NCI-H1694 treated with DMSO at 0.1 percent for 48 hours (cell line): Measurements from ENCODE around the gene POLD2.
A peak's percentile ranks its signal among the peaks of the same experiment; 100 is the strongest.

ENCODE experiments used
- DNase-seq: peaks from one replicate; lab custom pipeline; 2025; lab: John Stamatoyannopoulos, UW

POLD2 gene

DNA sequence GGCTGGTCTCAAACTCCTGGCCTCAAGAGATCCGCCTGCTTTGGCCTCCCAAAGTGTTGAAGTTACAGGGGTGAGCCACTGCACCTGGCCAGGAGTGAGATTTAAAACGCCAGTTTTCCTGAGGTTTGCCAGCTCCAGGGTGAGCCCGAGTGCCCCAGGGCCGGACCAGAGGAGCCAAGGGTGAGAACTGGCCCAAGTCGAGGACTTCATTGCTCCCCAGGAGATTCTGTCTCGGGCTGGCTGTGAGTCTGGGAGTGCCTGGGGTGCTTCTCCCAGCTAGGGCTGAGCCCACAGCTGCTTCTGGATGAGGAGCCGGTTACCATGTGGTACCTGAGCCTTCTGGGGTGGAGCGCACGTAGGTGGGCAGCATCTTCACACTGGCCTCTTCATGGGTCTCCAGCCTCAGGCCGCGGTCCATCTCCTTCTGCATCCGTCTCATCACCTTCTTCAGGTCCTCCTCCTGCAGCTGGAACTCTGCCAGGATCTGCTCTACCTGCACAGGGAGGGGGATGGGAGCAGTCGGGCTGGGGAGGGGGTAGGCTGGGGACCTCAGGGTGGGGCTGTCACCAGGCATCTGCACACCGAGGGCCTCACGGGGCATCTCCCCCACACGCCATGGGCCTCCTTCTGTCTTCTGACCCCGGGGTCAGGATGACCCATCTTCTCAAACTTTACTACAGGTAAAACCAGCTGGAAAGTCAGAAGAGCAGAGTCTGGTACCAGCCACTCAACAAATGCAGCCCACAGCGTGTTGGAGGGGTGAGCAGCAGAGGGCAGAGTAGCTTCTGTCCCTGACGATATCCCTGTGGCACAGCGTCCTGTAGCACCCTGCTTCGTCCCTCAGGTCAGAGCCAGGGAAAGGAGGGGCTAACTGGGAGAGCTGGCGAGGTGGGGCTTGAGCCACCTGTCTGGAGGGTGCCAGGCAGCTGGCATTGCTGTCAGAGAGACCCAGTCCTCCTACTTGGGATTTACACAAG, 29.9 kb upstream of the POLD2 start:
- no peak for DNase-seq

DNA sequence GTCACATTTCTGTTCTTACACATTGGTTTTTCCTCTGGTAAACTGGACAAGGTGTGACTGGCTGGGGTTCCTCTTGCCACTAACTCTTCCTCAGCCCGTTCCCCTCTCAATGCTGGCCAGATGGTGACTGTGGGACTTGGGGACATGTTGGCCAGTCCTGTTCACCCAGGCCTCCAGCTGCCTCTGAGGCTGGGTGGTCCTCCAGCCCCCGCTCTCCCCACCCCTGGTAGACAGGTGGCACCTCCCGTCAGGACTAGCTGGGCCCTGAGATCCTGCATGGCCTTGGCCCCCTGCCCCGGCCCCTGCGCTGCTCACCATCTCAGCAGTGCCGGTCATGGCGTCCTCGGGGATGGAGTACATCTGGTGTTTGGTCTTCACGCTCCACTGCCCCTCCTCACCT, 28.6 kb upstream of the POLD2 start:
- DNase-seq: no peak

DNA sequence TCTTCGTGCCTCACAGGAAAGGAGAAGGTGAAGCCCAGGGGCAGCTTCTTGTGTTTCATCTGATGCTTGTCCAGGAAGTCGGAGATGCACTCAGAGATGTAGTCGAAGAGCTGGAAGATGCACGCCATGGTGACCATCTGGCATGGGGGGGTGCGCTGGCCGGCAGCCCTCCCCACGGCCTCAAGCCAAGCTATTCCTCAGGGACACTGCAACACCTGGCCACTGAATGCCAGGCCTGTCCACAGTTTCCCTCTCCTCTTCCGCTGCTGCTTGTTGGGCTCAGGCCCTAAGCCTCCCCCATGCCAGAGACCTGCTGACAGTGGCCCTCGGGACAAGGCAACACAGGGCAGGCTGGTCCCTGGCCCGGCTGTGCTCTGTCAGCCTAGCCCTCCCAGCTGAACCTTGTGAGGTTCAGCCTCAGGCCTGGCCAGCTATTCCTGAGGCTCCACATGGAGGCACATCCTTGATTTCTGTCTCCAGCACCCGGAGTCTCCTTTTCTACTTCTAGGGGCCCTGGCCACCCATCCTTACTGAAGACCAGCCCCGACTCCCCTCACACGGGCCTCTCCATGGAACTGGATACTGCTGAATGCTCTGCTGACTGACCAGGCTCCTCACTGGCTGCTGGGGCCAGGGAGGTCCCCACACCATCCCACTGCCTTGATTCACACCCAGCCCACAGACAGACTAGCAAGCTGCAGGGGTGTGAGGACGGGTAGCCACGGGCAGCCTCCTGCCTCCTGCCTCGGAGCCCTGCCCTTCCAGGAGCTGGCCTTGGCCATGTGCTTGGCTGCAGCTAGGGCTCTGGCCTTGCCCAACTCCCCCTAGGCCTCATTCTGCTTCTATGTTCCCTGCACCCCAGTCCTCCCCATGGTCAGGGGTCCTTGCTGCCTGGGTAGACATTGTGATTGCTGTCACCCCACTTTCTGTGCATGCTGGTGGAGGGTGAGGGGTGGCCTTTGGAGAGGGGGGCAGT, 27.9 kb upstream of the POLD2 start:
- DNase-seq: no peak

DNA sequence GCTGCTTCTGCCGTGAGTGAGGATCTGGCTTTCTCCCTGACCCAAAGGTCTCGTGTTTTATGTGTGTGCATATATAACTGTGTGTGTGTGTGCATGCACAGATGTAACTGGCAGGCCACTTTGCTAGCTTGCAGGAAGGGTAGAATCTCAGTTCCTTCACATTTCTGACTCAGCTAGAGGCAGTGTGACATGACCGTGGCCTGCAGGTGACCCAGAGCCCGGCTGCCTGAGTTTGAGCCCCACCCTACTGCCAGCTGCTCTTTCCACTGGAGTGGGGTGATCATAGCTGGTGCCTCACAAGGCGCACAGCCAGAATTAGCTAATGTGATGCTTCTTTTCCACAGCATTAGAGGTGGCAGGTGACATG, 27.1 kb upstream of the POLD2 start:
- DNase-seq: no peak

DNA sequence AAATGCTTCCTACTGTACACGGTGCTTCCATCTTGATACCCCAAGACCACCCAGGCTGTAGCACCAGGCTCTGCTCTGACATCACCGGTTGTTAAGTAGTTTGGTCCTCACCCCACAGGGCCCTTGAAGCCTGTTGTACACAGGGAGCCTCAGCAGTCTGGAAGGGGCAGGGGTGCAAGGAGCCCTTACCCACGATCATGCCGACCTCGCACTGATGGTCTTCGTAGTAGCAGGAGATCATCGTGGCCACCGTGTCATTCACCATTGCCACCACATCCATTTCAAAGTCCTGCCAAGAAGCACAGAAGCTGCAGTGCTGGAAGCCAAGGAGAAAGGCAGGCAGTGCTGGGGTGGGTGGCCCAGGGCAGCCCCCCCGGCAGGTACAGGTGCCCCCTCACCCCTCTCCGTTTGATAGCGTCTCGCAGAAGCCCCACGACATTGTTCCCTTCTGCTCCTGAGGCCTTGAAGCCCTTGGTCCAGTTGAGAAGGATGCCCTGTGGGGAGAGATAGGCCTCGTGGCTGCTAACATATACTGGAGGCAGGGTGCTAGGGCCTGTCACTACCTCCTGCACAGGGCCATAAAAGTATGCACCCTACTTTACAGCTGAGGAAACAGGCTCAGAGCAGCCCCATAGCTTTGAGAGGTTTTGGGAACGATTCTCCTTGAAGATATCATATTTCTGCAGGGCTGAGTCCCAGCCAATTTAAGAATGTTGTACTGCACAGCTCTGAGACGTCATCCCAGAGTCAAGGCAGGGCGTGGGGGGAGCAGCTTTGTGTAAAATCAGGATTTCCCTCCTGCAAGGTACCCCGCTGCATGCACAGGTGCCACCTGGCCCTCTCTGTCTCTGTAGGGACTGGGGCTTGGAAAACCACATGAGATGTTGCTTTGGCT, 26.5 kb upstream of the POLD2 start:
- DNase-seq: no peak

DNA sequence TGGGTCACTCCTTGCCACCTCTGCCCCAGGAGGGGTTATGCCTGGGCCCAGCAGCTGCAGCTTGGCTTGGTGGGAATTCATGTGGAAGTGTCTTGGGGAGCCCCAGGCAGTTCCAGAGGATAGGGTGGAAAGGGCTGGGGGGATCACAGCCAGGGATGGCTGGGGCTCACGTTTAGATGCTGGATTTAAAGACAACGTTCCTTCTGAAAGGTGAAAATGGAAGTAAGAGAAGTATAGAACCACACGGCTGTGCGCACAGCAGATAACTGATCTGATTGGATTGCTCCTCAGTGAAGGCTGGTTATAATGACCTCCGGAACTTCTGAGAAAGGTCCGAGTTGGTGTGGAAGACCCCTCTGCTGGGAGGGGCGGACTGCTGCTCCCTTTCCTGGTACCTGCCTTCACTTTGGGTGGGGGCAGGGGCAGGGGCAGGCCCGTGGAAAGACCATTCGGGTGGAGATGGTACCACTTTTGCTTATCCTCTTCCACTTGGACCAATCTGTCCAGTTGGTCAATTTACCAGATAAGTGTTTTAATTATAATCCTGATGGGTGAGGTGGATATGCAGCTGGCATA, 25.7 kb upstream of the POLD2 start:
- no peak for DNase-seq

DNA sequence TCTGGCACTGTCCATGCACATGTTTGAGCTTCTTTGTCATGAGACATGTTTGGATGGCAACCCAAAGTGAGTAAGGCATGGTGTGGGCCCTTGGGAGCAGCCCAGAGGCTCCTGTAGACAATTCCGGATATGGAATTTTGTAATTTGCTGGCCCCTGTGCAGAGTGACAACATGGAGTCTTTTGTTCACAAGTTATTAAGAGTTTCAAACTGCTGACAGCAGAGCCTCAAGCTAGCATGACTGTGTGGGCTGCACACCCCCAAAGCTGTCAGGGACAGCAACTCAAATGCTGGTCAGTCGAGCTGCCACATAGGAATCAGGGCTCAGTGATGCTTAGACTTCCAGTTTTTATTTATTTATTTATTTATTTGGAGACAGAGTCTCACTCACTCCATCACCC, 24.8 kb upstream of the POLD2 start:
- no peak for DNase-seq

DNA sequence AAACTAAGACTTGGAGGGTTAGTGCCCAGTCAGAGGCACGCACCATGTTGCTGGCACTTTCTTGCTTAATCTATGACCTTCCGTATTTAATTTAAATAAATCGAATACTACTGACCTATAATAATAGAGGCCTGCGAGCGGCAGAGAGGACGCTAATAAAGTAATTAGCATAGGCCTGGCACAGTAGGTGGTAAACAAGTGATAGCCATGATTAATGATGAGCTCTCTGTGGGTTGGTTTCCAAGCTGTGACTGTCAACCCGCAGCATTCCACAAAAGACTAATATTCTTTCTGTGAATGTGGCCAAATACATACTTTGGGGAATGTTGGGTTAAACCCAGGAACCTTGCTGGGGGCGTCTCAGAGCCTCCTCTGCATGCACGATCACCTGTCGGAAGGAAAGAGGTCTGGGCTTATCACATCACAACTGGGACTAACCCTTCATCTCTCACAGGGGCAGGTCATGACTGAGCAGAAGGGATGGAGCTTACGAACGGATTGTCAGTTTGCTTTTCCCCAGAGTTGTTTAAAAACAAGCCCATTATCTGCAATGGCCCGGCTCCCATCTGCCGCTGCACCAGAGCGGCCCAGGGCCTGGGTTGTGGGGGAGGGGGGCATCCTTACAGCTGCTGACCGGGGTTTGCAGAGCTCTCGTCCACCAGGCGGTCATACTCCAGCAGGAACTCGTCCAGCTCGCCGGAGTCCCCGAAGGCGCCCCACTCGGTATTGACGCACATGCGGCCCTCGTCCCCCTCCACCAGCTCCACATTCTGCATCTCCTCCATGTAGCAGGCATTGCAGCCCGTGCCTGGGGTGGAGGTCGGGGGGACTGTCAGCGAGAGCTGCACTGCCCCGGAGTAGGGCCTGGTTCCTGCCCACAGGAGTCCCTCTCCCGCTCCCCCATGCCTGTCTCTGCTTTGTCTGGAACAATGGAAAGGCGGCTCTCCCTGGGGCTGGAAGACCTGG, 24.0 kb upstream of the POLD2 start:
- peak; percentile 33 for DNase-seq

DNA sequence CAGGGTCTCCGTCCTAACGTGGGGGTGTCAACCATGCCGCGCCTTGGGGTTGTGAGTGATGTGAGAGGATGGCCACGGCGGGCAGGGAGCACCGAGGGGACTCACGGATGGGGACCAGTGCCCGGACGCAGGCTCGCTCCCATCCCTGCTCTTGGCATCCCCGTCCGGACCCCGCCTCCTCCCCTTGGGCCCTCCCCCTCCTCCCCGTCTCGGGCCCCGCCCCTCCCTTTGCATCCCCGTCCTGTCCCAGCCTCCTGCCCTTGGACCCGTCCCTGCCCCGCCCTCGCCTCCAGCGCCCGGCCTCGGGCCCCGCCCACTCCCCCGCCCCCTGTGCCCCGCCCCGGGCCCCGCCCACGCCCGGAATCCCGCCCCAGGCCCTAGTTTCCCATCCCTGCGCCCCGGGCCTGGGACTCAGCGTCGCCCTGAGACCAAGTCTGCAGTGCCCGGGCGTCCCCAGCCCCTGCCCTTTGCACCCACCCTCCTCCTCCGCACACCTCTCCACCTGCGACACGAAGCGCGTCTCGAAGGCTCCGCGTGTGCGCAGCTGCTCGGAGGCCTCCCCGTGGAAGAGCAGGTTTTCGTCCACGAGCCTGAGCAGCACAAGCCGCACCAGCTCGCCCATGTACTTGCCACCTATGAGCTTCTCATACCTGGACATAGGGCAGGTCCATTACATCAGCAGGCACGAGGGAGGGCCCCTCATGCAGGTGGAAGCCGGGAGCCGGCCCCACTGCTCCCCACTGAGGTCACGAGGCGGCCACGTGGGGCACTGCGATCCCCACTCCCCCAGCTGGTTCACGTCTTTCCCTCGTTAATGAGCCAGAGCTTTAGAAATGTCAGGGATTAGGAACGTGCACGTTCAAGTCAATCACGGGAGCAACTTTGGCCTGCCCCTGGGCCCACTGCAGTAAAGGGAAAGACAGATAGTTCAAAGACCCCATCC, 22.9 kb upstream of the POLD2 start:
- no peak for DNase-seq

DNA sequence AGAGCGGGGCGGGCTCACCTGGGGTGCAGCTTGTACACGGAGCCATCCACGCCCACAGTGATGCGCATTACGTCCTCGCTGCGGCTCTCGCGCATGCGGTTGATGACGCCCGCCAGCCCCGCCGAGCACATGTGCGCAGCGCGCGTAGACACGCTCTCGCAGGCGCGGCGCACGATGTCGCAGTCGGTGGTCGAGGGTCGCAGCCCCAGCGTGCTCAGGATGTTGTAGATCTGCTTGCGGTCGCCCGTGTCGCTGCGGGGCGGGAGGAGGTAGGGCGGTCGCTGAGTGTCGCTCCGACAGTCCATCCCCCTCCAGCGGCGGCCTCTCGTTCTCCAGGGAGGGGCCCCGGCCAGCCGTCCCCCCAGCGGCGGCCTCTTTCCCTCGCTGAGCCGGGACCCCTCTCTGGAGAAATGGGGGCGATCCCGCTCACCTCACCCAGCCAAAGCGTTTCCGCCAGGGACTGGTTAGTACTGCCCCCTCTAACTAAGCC, 22.2 kb upstream of the POLD2 start:
- no peak for DNase-seq

DNA sequence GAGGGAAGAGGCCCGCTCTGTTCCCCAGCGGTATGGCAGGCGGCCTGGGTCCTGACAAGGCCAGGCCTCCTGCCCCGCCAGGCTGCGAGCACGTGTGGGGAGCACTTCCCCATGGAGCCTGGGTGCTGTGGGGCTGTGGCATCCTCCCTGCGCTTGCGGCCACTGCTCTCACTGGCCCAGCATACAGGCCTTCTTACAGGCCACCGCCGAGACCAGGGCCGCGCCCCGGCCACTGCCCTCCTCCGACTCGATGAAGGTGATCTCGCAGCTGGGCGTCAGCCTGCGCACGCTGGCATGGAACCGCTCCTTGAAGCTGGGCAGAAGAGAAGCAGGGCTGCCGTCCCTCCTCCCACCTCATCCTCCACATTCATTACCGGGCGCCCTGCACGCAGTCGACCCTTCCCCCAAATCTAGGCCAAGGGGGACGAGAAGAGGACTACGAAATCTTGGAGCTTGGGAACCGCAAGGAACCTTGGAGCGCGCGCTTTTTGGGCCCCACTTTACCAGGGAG, 21.7 kb upstream of the POLD2 start:
- DNase-seq: no peak

DNA sequence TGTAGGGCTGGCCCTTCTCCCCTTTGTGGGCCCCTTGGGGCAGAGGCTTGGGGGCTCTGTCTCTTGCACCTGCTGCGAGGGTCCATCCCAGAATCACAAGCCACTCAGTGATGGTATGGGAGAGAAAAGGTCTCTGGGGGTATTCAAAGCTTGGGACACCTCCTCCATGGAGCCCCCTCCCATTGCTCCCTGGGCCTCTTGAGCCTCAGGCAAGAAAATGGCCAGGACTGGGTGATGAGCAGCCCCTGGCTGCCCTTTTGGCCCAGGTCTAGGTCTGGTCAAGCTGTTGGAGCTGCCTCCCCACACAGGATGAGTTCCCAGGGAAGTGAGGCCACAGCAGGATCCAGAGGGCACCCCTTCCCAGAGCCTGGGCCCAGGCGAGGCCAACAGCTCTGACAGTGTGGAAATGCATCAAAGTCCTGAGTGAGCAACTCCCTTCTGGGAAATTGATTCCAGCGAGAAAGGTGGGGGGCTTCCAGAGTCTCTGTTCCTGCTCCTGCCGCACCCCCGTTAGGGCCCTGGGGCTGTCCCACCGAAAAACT, 21.1 kb upstream of the POLD2 start:
- no peak for DNase-seq

DNA sequence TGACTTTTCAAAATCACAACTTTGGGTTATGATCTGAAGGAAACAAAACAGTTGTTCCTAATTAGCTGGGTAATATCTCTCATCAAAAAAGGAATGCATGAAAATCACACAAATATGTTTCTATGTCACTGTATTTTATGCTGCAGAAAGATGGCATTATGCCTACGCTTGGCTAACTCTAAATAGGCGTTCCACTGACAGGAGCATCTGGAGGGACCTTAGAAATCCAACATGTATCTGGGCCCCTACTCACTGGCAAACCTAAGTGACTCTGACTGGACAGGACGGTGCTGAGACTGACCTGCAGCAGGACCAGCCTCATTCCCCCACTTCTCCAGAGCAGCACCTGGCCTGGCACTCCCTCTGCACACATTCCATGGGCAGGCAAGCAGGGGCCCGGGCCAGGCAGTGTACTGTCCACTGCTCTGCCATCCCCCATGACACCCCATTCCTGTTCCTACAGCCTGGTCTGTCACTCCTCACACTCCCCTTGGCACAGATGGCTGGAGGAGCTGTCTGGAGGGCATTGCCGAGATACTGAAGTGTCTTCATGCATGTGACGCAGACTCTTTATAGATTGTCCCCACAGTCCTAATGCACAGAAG, 20.4 kb upstream of the POLD2 start:
- peak; percentile 19 for DNase-seq

DNA sequence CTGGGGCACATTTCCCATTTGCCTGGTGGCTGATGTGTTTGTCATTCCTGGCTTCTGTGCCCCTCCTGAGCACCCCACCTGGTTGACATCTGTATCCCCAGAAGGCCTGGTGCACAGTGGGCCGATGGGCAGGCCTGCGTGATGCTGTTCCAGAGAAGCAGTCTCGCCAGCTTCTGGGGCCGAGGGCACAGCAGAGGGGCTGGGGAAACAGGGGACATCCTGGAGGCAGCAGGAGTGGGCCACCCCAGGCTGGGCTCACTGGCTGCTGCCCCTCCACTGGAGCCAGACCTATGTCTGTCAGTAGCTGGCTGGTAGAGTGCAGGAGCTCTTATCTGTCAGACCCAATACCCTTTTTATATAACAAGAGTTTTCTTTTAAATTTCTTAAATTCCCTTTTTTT, 18.7 kb upstream of the POLD2 start:
- DNase-seq: no peak

DNA sequence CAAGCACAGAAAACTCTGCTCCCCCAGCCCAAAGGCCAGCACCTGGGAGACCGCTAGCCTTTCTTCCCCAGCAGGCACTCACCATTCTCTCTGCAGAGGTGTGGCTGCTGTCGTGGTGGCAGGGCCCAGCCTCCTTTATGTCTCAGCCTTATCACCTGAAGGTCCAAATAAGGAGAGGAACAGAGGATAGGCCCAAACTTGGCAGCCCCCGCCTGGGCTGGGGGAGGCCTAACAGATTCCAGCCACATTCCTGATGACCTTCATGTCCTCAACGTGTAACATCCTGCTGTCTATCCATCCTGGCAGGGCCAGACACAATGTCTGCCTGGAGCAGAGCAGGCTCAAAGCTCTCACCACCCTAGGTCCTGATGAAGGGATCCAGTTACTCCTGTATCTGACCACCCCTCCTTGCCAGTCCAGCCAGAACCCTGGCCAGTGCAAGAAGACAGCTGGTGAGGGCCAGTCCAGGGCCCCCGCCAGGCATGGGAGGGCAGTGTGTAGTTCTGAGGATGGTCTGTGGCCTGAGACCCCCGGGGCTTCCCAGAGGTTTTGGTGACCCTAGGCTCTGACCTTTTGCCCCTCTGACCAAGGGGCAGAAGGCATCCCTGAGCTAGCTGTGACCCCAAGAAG, 18.0 kb upstream of the POLD2 start, which contains the start of gene MYL7:
MYL7 (minus strand) TSS at position 112 of the 630 bp plus-strand sequence; CDS start at position 85, 27 bp downstream.
- no peak for DNase-seq

DNA sequence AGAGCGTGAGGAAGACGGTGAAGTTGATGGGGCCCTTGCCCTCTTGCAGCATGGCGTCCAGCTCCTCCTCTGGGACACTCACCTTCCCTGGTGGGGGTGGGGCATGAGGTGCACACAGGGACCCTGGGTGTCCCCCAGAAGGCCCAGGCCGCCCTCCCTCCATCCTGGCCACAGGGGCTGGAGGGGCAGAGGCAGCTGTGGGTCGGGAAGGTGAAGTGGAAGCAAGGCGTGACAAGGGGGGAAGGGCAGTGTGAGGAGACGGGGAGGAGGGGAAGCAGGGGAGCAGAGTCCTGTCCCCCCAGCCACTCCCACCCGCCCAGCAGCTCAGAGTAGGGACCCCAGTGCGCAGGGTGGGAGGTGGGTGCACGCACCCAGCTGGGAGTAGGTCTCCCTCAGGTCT, 17.0 kb upstream of the POLD2 start:
- DNase-seq: no peak

DNA sequence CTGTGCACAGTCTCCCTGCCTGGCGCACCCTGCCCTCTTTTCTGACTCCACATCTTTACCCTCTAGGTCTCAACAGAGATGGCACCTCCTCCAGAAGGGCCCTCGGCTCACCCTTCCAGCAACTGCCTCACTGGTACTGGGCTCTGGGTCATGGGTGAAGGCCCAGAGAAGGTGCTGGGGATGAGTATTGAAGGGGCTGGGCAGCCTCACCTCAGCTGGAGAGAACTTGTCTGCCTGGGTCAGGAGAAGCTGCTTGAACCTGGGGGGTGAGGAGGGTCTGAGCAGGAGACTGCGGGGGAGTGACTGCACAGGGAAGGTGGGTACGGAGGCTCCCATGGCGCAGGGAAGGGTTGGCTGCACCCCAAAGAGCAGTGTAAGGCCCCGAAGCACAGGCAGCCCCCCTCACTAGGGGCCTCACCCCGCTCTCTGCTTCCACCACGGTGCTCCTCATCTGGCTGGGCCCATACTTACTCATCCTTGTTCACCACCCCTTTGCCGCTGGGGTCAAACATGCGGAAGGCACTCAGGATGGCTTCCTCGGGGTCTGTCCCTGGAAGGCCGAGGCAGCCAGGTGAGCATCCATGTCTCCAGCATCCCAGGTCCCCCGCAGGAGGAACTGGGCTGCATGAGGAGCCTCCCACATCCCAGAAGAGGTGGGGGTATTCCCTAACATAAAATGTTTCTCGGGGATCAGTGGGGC, 16.1 kb upstream of the POLD2 start:
- DNase-seq: no peak
